Suprapubic skin (tissue), 4 donors: ENCODE measurements around the gene MUSK.

ENCODE experiments used
- POLR2A ChIP-seq, 2 donors: fragments of 450-650 bp; IDR thresholded peaks; one replicate each; pipeline ENCODE4 v1.6.1; 2017; ENCODE audit warnings: antibody characterized with exemption in 2 of 2, mild to moderate bottlenecking in 2 of 2, moderate library complexity in 2 of 2
- POLR2AphosphoS5 ChIP-seq, 3 donors: sonication (generic); formaldehyde crosslinking; IDR thresholded peaks; one replicate each; pipeline ENCODE4 v1.6.1; 2017; ENCODE audit warnings: antibody characterized with exemption in 3 of 3

DNA sequence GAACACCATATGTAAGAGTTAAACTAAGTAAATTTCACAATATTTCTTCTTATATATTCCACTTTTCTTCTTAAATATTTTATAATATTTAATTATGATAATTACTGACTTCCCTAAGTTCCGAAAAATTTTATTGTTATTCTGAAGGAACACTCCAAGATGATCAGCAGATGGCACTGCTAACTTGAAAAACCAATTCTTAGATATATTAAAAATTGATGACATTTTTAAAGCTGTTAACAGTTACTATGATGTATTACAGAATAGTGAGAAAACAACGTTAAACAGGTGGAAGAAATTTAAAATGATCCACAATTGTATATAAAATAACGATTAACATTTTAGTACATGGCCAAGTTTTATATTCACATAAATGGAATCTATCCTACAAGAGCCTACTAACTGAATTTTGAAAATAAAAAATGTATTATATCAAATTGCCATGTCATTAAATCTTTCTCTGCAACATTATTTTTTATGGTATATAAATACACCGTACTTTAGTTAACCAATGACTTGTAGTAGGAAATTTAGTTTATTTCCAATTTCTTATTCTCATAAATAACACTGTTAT, 30.1 kb upstream of the MUSK start:
- TF ChIP-seq POLR2A (IDR thresholded peaks at IDR 0.05) (no peak), POLR2AphosphoS5 (IDR thresholded peaks at IDR 0.05) (no peak)
